Naive thymus-derived CD8-positive, alpha-beta T cell (primary cell): ENCODE measurements around the gene MYBBP1A. TPM values are rescaled to one million over a fixed set of nuclear protein-coding genes. Genes with fewer than 3 reads are reported as not detected.
A peak's percentile ranks its signal among the peaks of the same experiment; 100 is the strongest.
"Not testable (repeated sequence)": the region's sequence is repeated elsewhere in the genome, so short reads cannot be mapped to it uniquely, and the experiment has no call there.

Experiments
- ATAC-seq, 2 donors: fragments of 150-1000 bp; cut with Tn5 transposase in 1 of 2; sonication (Bioruptor Pico), chemical (Tn5 transposase) in 1 of 2; 1 replicate in 1 of 2; 2 replicates in 1 of 2; pipeline ENCODE4 v1.10.0; 2021; ENCODE audit warnings: mild to moderate bottlenecking in 2 of 2, moderate library complexity in 2 of 2
- POLR2A ChIA-PET: fragments of 350-600 bp; sonication (Branson Sonifier 250); formaldehyde crosslinking; loops from one replicate; lab custom pipeline; 2021; ENCODE audit warnings: antibody characterized with exemption; lab: Charles Lee
- DNase-seq, 10 donors: peaks; one replicate each; pipeline versions ENCODE4 v3.0.0 to v3.0.0-alpha.2; 2020 to 2022
- H3K27ac Mint-ChIP-seq, 10 donors: one replicate each; pipeline ENCODE4 v1.8.0; 2020 to 2022; ENCODE audit warnings: mild to moderate bottlenecking in 10 of 10, mixed read lengths in 10 of 10, moderate library complexity in 4 of 10, inconsistent platforms in 1 of 10
- H3K27me3 Mint-ChIP-seq, 5 donors: one replicate each; pipeline ENCODE4 v1.8.0; 2021 to 2022; ENCODE audit warnings: mixed read lengths in 5 of 5
- H3K36me3 Mint-ChIP-seq, 3 donors: one replicate each; pipeline ENCODE4 v1.8.0; 2020 to 2022; ENCODE audit warnings: mixed read lengths in 3 of 3, mild to moderate bottlenecking in 2 of 3, inconsistent platforms in 1 of 3
- H3K4me1 Mint-ChIP-seq, 4 donors: one replicate each; pipeline ENCODE4 v1.8.0; 2021 to 2022; ENCODE audit warnings: mixed read lengths in 4 of 4
- H3K4me3 Mint-ChIP-seq, 10 donors: one replicate each; pipeline ENCODE4 v1.8.0; 2020 to 2022; ENCODE audit warnings: mild to moderate bottlenecking in 10 of 10, mixed read lengths in 10 of 10, moderate library complexity in 6 of 10, inconsistent platforms in 1 of 10
- H3K9me3 Mint-ChIP-seq, 9 donors: one replicate each; pipeline ENCODE4 v1.8.0; 2020 to 2022; ENCODE audit warnings: mixed read lengths in 9 of 9, mild to moderate bottlenecking in 3 of 9, inconsistent platforms in 1 of 9, moderate library complexity in 1 of 9
- polyA plus RNA-seq, 3 donors: library from polyadenylated mRNA; unstranded; fragments of 300-500 nt; fragmentation: Illumina TruSeq; gene quantifications; one replicate each; pipeline ENCODE4 v1.2.3, GENCODE V29; 2021
- total RNA-seq, 8 experiments: library from RNA in 2 of 8; stranded (reverse) in 2 of 8; gene quantifications; one replicate each; pipeline ENCODE4 v1.2.3 and lab custom pipeline; 2021 to 2026

The MYBBP1A gene
- total and polyA plus RNA-seq, 5 experiments from 2014 or later: 14.0 to 88.6 (median 45.7) TPM

GRCh38 chr17:4578349-4578748 is 23.2 kb upstream of the MYBBP1A start:
- DNase-seq: peak in 1 of 10 donors; percentile 30
- POLR2A ChIA-PET, H3K36me3 Mint-ChIP-seq, H3K27ac Mint-ChIP-seq, ATAC-seq, H3K4me3 Mint-ChIP-seq, H3K4me1 Mint-ChIP-seq, H3K9me3 Mint-ChIP-seq: not testable (repeated sequence)
- H3K27me3 Mint-ChIP-seq: peaks cover 2 to 28% (median 20%) of the 10 kb centered on the region in 5 donors

DNA sequence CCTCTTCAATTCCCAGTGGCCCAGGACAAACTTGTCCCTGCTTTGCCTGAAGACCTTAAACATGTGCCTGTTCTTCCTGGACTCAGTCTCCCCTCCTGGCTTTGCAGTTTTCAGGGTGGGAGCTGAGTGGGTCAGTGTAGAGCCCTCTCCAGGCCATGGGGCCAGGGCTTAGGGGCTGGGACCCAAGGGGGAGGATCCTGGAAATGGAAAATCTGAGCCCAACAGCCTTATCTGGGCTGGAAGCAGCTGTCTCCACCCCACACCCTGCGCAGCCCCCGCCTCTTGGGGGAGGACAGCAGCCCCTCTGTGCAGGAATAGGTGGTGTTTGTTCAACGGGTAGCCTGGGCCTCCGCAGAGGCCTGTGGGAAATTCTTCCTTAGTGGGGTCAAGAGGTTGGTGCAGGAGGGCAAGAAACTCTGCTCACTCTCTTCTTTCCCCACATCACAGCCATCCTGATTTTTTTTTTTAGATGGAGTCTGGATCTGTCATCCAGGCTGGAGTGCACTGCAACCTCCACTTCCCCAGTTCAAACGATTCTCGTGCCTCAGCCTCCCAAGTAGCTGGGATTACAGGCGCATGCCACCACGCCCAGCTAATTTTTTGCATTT is 22.3 kb upstream of the MYBBP1A start:
- Mint-ChIP-seq H3K27me3 (peaks cover 0 to 19% (median 11%) of the 10 kb centered on the region in 5 donors), H3K27ac (no peak overlapping the region), H3K4me1 (peaks cover 2 to 7% (median 5%) of the 10 kb centered on the region in 4 donors), H3K4me3 (no peak overlapping the region), H3K36me3 (no peaks in the 10 kb centered on the region), H3K9me3 (no peaks in the 10 kb centered on the region)
- DNase-seq (peak in 1 of 10 donors; percentile 51), ATAC-seq (no peak)
- POLR2A ChIA-PET: no interaction called here

DNA sequence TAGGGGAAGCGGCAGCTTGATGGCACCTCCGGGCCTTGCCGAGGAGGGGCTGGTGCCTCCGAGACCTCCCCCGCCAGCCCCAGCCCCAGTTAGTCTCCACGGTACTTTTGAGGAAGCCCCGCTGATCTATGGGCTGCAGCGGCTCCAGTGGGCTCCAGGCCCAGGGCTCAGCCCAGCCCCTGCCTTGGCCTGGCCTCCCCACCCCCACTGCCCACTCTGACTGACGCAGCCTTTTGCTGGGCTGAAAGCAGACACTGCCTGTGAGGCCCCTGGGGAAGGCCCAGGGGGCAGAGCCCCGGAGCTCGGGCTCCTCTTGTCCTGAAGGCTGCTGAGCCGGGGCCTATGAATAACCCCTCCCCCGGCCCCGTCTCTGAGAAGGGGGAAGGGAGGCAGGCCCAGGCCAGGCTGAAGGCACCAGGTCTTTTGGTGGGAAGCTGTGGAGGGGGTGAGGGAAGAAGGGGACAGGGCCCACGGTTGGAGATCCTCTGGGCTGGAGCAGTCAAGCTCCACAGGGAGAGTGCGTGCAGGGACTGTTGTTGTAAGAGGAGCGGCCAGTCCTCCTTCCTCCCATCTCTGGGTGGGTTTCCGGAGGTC is 21.6 kb upstream of the MYBBP1A start:
- H3K27ac Mint-ChIP-seq: no peak overlapping the region
- H3K36me3 Mint-ChIP-seq: no peaks in the 10 kb centered on the region
- POLR2A ChIA-PET: no interaction called here
- H3K27me3 Mint-ChIP-seq: peaks cover 0 to 12% (median 8%) of the 10 kb centered on the region in 5 donors
- H3K9me3 Mint-ChIP-seq: no peaks in the 10 kb centered on the region
- H3K4me3 Mint-ChIP-seq: no peak overlapping the region
- DNase-seq: peak in 1 of 10 donors; percentile 38
- H3K4me1 Mint-ChIP-seq: peaks cover 2 to 7% (median 5%) of the 10 kb centered on the region in 4 donors
- no peak for ATAC-seq

GRCh38 chr17:4576161-4576558 is 21.0 kb upstream of the MYBBP1A start:
- no peak for ATAC-seq
- POLR2A ChIA-PET: no interaction called here
- H3K27me3 Mint-ChIP-seq: peaks cover 0 to 6% (median 4%) of the 10 kb centered on the region in 5 donors
- H3K9me3 Mint-ChIP-seq: no peaks in the 10 kb centered on the region
- H3K36me3 Mint-ChIP-seq: no peaks in the 10 kb centered on the region
- H3K4me3 Mint-ChIP-seq: no peak overlapping the region
- no peak overlapping the region for H3K27ac Mint-ChIP-seq
- peak in 1 of 10 donors; percentile 21 for DNase-seq
- H3K4me1 Mint-ChIP-seq: peaks cover 2 to 7% (median 5%) of the 10 kb centered on the region in 4 donors

DNA sequence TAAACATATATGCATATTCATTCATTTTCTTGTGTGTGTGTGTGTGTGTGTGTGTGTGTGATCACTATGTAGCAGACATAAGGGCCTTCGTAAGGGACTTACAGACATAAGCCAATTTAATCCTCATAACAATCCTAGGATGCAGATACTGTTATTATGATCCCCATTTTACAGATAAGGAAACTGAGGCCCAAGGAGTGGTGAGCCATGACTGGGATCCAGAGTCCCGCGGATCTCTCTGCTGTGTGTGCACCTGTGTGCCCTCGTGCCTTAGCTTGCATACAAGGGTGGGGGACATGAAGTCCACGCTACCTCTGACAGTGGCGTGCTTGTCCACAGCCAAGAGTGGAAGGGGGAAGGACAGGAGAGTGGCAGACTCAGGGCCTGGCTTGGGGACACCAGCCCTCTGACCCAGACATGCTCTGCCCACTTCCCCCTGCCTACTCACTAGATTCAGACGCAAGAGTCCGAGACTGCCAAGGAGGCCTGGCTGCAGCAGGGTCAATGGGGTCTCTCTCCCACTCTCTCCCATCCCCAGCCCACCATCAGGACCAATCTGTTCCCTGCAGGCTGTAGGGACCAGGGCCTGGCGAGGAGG is 19.4 kb upstream of the MYBBP1A start:
- POLR2A ChIA-PET: no interaction called here
- Mint-ChIP-seq H3K27ac (no peak overlapping the region), H3K4me3 (no peak overlapping the region), H3K36me3 (no peaks in the 10 kb centered on the region), H3K27me3 (peaks cover 0 to 2% (median 0%) of the 10 kb centered on the region in 5 donors), H3K9me3 (no peaks in the 10 kb centered on the region), H3K4me1 (peaks cover 2 to 13% (median 5%) of the 10 kb centered on the region in 4 donors)
- DNase-seq (peak in 1 of 10 donors; percentile 55), ATAC-seq (no peak)

- ATAC-seq (peak; percentile 94), DNase-seq (peak in 3 of 10 donors; percentile 17 to 23 (median 20))
- peaks cover 0 to 2% (median 0%) of the 10 kb centered on the region in 5 donors for H3K27me3 Mint-ChIP-seq
- no peaks in the 10 kb centered on the region for H3K9me3 Mint-ChIP-seq
- peaks cover 2 to 15% (median 7%) of the 10 kb centered on the region in 4 donors for H3K4me1 Mint-ChIP-seq
- peak overlapping the region in 2 of 10 donors; percentile 25 to 28 for H3K27ac Mint-ChIP-seq
- no peak overlapping the region for H3K4me3 Mint-ChIP-seq
- POLR2A ChIA-PET: no interaction called here
- no peaks in the 10 kb centered on the region for H3K36me3 Mint-ChIP-seq
These were observed 18.5 kb upstream of the MYBBP1A start for GRCh38 chr17:4573669-4574068.

DNA sequence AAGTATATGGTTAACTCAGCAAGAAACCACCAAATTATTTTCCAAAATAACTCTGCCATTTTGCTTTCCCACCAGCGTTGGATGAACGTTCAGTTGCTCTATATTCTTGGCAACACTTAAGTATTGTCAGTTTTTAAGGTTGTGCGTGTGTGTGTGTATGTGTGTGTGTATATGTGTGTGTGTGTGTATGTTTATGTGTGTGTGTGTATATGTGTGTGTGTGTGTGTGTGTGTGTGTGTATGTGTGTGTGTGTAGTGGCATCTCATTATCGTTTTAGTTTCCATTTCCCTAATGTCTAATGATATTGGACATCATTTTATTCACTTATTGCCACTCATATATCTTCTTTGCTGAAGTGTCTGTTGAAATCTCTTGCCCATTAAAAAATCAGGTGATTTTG is 17.9 kb upstream of the MYBBP1A start:
- ATAC-seq: no peak
- POLR2A ChIA-PET: no interaction called here
- H3K4me1 Mint-ChIP-seq: peaks cover 2 to 15% (median 7%) of the 10 kb centered on the region in 4 donors
- H3K36me3 Mint-ChIP-seq: no peaks in the 10 kb centered on the region
- peak overlapping the region in 2 of 10 donors; percentile 25 to 28 for H3K27ac Mint-ChIP-seq
- no peaks in the 10 kb centered on the region for H3K9me3 Mint-ChIP-seq
- peaks cover 0 to 2% (median 0%) of the 10 kb centered on the region in 5 donors for H3K27me3 Mint-ChIP-seq
- no peak overlapping the region for H3K4me3 Mint-ChIP-seq
- no peak for DNase-seq

- no peaks in the 10 kb centered on the region for H3K9me3 Mint-ChIP-seq
- POLR2A ChIA-PET: no interaction called here
- no peak overlapping the region for H3K27ac Mint-ChIP-seq
- no peaks in the 10 kb centered on the region for H3K36me3 Mint-ChIP-seq
- H3K4me1 Mint-ChIP-seq: peaks cover 2 to 15% (median 7%) of the 10 kb centered on the region in 4 donors
- ATAC-seq (no peak), DNase-seq (no peak)
- H3K4me3 Mint-ChIP-seq: no peak overlapping the region
- peaks cover 0 to 2% (median 0%) of the 10 kb centered on the region in 5 donors for H3K27me3 Mint-ChIP-seq
These were observed 16.9 kb upstream of the MYBBP1A start for GRCh38 chr17:4572131-4572530.

DNA sequence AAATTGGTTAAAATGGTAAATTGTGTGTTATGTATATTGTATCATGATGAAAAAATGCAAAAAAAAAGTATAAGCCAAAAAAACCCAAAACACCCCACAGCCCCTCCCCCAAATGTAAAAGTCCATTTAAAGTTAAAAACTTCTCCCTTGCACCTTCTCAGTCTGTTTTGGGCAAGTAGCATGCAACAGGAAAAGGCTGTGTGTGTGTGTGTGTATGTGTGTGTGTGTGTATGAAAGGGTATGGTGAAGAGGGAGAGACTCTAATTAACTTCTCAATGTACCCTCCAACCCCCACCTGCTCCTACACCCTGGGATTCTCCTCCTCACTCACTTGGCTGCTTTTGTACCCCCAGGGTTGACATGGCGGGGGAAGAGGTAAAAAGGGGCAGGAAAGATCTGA is 14.4 kb upstream of the MYBBP1A start:
- ATAC-seq: no peak
- Mint-ChIP-seq H3K27ac (peak overlapping the region in 1 of 10 donors; percentile 19), H3K36me3 (no peaks in the 10 kb centered on the region), H3K4me3 (no peak overlapping the region), H3K27me3 (no peaks in the 10 kb centered on the region), H3K9me3 (no peaks in the 10 kb centered on the region), H3K4me1 (peaks cover 6 to 27% (median 16%) of the 10 kb centered on the region in 4 donors)
- POLR2A ChIA-PET: no interaction called here
- peak in 2 of 10 donors; percentile 19 to 38 for DNase-seq

- peak; percentile 53 to 72 for ATAC-seq
- Mint-ChIP-seq H3K4me3 (peak overlapping the region in 2 of 10 donors; percentile 2 to 16), H3K9me3 (no peaks in the 10 kb centered on the region), H3K36me3 (no peaks in the 10 kb centered on the region), H3K27me3 (no peaks in the 10 kb centered on the region), H3K4me1 (peaks cover 4 to 31% (median 23%) of the 10 kb centered on the region in 4 donors), H3K27ac (peak overlapping the region in 1 of 10 donors; percentile 59)
- POLR2A ChIA-PET: interaction anchor here (0.6 to 1.2 kb wide), 6 partner anchors 12 to 328 kb away, joined by 3 to 8 read pairs (median 5); partner anchors contain the start of genes MYBBP1A and SPNS3
- peak in 5 of 10 donors; percentile 18 to 70 (median 25) for DNase-seq
These were observed 11.6 kb upstream of the MYBBP1A start for GRCh38 chr17:4566785-4567184.

DNA sequence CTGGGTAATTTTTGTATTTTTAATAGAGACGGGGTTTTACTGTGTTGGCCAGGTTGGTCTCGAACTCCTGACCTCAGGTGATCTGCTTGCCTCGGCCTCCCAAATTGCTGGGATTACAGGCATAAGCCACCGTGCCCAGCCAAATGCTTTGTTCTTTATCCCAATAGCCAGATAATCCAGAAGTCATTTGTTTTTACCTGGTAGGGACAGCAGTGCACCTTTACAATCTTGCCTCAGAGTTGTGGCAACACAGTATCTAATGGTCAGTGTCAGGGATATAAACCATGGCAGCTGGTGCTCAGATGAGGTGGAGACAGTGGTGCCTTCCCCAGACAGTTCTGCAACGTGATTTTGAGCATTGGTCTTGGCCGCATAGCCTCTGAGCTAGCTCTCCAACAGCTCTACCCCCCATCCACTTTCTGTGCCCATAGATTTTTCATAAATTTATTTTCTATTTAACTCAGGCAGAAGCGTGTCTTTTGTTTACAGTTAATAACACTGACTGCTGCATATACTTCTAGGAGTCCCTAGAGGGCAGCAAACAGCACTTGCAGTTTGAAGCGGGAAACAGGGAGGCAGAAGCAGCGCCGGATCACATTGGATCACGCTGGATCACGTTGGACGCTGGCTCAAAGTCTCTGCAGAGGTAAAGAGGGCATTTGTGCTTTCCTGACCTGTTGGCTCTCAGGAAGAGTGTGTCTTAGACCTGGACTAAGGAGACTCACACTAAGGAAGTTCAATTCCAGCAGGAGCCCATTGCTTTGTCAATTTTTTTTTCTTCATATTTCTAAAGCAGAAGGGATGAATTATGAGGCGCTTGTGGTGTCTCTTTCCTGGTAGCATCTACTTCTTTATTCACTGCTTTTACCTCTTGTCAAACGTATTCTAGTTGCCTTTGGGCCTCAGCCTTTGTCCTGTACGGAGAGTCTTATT is 10.3 kb upstream of the MYBBP1A start:
- POLR2A ChIA-PET: interaction anchor here (0.7 to 0.9 kb wide), 3 partner anchors 10 to 144 kb away, joined by 3 to 5 read pairs (median 3); partner anchors contain the start of genes MYBBP1A and SPNS3
- ATAC-seq (peak; percentile 84 to 95), DNase-seq (peak in 8 of 10 donors; percentile 24 to 58 (median 40))
- Mint-ChIP-seq H3K9me3 (no peaks in the 10 kb centered on the region), H3K4me1 (peaks cover 4 to 32% (median 26%) of the 10 kb centered on the region in 4 donors), H3K36me3 (no peaks in the 10 kb centered on the region), H3K4me3 (peak overlapping the region in 9 of 10 donors; percentile 17 to 81 (median 62)), H3K27me3 (no peaks in the 10 kb centered on the region), H3K27ac (peak overlapping the region in 2 of 10 donors; percentile 67 to 75)
